GM06990 (cell line): Measurements from ENCODE around the gene VPS29.
A peak's percentile ranks its signal among the peaks of the same experiment; 100 is the strongest.

ENCODE experiments used
- DNase-seq: peaks from one replicate; pipeline ENCODE4 v3.0.0-alpha.2; 2011; ENCODE audit not compliant: insufficient read length; ENCODE audit errors: extremely low read depth
- H3K27me3 ChIP-seq: replicated peaks from 2 replicates; pipeline ENCODE4 v1.6.0; 2011; ENCODE audit warnings: low read length; ENCODE audit not compliant: control insufficient read depth, insufficient read depth
- H3K36me3 ChIP-seq: 2 replicates; pipeline ENCODE4 v1.5.1; 2011; ENCODE audit warnings: low read length; ENCODE audit not compliant: control insufficient read depth, insufficient read depth
- H3K4me3 ChIP-seq: replicated peaks from 2 replicates; pipeline ENCODE4 v1.5.1; 2011; ENCODE audit warnings: low read depth, mild to moderate bottlenecking, control low read depth, low read length
- CTCF ChIP-seq: IDR thresholded peaks from 2 replicates; pipeline ENCODE4 v1.5.1; 2011; ENCODE audit warnings: low read length, control low read depth, mild to moderate bottlenecking, inconsistent platforms; ENCODE audit not compliant: insufficient read depth, poor library complexity, severe bottlenecking

VPS29 gene

GRCh38 chr12:110501752-110502738 is at the start of gene VPS29, which contains the start of gene RAD9B:
Gene VPS29, minus strand, starts transcription at chr12:110502111. Its CDS starts 60 bp downstream, at chr12:110502051.
Gene RAD9B, plus strand, starts transcription at chr12:110502331. Its CDS starts 7 bp downstream, at chr12:110502338.
- no peak for TF ChIP-seq CTCF
- no peaks in the 10 kb centered on the region for H3K27me3 ChIP-seq
- peak within 1 kb of the TSS; percentile 83 for H3K4me3 ChIP-seq
- no peaks in the 10 kb centered on the region for H3K36me3 ChIP-seq
- DNase-seq = peak; percentile 99

GRCh38 chr12:110550981-110551380 is 49.1 kb upstream of the VPS29 start:
- TF ChIP-seq CTCF = no peak
- Histone ChIP-seq H3K27me3 (no peaks in the 10 kb centered on the region), H3K4me3 (no peak overlapping the region), H3K36me3 (peaks cover 3% of the 10 kb centered on the region)
- DNase-seq = no peak

GRCh38 chr12:110549716-110550115 is 47.8 kb upstream of the VPS29 start:
- TF ChIP-seq CTCF = no peak
- DNase-seq = no peak
- Histone ChIP-seq H3K27me3 (no peaks in the 10 kb centered on the region), H3K36me3 (peaks cover 5% of the 10 kb centered on the region), H3K4me3 (no peak overlapping the region)

GRCh38 chr12:110548678-110549077 is 46.8 kb upstream of the VPS29 start:
- no peak overlapping the region for H3K4me3 ChIP-seq
- peaks cover 6% of the 10 kb centered on the region for H3K36me3 ChIP-seq
- no peak for TF ChIP-seq CTCF
- DNase-seq = no peak
- no peaks in the 10 kb centered on the region for H3K27me3 ChIP-seq

GRCh38 chr12:110547090-110547489 is 45.2 kb upstream of the VPS29 start:
- TF ChIP-seq CTCF = no peak
- Histone ChIP-seq H3K4me3 (no peak overlapping the region), H3K27me3 (no peaks in the 10 kb centered on the region), H3K36me3 (peaks cover 7% of the 10 kb centered on the region)
- no peak for DNase-seq
